Stimulated activated CD8-positive, alpha-beta memory T cell treated with anti-CD3 and anti-CD28 coated beads, Interleukin-12 subunit alpha, Interleukin-12 subunit beta, amount 100 ng/mL, for 24 hours (primary cell): ENCODE results near the gene DDX51.
"Not testable (repeated sequence)": the region's sequence is repeated elsewhere in the genome, so short reads cannot be mapped to it uniquely, and the experiment has no call there.

Source experiments
- DNase-seq: peaks from one replicate; pipeline ENCODE4 v3.0.0-alpha.2; 2020; ENCODE audit errors: extremely low read depth

The DDX51 gene

DNA sequence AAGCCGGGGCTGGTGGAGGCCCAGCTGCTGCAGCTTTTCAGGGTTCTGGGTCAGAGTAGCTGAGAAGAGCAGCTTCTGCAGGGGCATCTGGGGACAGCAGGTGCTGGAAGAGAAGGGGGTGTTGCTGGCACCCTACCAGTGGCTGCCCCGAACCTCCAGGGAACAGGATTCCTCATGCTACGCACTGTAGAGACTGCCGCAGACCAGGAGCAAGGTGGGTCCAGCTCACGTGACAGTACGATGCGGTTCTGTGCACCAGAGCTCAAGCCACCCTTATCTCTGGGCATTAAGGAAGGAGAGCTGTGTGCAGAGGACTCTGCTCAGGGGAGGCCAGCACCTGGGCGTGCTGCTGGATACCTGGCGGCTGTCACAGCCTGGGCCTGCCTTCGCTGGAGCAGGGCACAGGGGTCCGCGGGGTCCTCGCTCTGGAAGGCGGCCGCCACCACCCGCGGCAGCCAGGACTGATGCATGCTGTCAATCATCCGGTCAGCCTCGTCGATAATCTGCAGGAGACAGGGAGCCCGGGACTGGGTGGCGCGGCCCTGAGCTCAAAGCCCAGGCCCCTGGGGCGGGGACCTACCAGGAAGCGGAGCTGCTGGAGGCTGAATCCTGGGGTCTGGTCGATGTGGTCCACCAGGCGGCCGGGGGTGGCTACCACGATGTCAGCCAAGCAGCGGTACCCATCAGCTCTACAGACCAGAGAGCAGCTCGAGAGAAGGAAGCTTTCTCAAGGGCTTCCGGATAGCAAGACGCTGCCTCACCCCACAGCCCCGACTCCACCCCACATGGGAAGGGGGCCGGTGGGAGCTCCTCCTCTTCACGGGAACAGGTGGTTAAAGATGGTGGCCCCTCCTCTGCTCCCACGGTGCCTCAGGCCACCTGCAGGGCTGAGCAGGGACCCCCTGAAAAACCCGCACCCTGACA is 2.9 kb downstream of the DDX51 start:
- DNase-seq, result no peak

DNA sequence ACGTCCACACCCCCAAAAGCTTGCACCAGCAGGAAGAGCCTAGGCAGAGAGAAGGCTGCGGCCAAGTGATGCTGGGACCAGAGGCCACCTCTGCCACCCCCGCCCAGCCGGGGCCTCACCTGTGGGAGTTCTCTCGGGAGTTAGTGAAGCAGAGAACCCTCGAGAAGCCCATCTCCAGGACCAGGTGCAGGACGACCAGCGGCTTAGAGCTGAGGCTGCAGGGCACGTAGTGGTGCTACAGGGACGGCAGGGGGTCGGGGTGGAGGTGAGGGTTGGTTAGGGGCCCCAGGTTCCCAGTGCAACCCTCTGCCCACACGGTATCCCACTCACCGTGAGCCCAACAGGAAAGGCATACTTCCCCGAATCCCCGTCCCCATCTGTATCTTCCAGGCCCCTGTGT is 3.6 kb downstream of the DDX51 start:
- no peak for DNase-seq

DNA sequence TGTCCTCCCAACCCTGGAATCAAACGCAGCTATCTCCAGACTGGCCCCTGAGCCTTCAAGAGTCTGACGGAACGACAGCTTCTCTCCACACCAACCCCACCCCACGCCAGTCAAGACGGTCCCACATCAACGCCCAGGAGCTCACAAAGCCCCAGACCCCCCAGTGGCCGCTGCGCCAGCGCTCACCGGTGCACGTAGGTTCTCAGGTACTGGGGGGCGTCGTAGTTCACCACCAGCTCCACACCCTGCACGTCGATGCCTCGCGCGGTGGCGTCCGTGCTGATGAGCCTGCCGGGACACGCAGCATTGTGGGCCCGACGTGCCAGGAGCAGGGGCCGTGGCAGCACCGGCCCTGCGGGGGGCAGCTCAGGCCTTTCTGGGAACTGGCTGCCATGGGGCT is 4.2 kb downstream of the DDX51 start:
- no peak for DNase-seq

DNA sequence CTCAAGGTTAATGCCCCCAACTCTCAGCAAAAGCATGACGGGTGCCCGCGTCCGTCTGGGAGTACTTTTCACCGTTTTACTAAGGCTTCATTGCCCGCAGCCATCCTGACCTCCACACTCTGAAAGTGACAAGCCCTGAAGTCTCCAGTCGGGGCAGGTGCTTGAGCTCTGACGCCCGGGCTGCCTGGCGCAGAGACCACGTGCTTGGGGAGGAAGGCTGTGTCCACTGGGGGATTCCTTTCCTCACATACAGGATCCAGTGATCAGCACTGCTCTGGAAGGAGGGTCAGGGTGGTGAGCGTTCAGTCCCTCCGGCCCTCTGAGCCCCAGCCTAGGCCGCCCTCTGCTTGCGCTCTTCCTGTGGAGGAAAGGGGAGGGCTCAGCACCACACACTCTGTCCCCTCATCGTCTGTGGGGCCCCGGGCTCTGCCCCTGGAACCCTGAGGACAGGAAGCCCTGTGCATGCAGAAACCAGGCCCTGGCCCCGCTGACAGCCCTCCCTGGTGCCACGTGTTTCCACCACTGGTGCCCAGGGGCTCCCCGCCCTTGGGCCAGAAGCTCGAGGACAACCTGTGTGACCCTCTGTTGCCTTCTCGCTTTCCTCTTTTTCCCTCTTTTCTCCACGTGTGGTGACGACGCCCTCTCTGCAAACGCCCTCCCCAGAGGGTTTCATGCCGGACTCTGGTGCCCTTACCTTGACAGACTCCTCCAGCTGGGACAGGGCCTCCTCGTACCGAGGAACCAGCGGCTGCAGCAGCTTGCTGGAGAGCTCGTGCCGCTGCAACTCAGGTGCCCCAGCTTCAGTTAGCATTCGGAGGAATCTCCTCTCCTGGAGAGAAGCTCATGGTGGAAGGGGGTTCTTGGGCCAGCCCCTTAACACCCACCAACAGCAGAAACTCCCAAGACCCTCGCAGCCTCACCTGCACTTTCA is 4.9 kb downstream of the DDX51 start:
- no peak for DNase-seq

DNA sequence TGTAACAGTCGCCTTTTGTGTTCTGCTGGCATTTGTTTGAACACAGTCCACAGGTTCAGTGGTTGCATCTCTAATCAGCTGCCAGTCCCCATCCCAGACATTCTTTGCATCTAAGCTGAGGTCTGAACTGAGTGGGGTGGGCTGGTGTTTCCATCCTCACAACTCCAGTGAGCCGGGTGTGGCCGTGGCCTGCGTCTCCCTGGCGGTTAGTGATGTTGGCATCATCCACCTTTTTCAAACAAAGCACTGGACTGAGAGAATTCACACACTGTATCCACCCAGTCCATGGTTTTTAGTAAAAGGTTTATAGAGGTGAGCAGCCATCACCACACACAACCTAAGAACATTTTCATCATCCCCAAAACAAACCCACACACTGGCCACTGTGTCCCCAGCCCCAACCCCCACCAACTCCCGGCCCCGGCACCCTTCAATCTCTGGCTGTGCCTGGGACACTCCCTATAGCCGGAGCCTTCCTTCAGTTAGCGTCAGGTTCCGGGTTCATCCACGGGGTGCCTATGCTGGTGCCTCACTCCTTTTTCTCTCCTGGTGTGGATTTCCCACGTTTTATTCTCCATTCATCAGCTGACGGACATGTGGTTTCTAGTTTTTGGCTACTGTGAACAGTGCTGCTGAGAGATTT is 6.5 kb downstream of the DDX51 start:
- no peak for DNase-seq

DNA sequence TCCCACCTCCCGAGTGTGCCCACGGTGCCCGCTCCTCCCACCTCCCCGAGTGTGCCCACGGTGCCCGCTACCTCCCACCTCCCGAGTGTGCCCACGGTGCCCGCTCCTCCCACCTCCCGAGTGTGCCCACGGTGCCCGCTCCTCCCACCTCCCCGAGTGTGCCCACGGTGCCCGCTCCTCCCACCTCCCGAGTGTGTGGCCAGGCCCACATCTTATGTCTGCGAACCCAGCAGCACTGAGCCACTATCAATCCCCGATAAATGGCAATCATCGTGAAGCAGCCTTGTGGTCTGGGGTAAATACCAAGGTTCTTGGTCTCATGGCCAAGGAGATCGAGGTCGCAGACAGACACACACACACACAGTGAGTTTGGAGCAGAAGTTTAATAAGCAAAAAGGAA is 7.9 kb downstream of the DDX51 start:
- DNase-seq, result not testable (repeated sequence)

DNA sequence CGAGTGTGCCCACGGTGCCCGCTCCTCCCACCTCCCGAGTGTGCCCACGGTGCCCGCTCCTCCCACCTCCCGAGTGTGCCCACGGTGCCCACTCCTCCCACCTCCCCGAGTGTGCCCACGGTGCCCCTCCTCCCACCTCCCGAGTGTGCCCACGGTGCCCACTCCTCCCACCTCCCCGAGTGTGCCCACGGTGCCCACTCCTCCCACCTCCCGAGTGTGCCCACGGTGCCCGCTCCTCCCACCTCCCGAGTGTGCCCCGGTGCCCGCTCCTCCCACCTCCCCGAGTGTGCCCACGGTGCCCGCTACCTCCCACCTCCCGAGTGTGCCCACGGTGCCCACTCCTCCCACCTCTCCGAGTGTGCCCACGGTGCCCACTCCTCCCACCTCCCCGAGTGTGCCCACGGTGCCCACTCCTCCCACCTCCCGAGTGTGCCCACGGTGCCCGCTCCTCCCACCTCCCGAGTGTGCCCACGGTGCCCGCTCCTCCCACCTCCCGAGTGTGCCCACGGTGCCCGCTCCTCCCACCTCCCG is 9.4 kb downstream of the DDX51 start:
- DNase-seq, result not testable (repeated sequence)

DNA sequence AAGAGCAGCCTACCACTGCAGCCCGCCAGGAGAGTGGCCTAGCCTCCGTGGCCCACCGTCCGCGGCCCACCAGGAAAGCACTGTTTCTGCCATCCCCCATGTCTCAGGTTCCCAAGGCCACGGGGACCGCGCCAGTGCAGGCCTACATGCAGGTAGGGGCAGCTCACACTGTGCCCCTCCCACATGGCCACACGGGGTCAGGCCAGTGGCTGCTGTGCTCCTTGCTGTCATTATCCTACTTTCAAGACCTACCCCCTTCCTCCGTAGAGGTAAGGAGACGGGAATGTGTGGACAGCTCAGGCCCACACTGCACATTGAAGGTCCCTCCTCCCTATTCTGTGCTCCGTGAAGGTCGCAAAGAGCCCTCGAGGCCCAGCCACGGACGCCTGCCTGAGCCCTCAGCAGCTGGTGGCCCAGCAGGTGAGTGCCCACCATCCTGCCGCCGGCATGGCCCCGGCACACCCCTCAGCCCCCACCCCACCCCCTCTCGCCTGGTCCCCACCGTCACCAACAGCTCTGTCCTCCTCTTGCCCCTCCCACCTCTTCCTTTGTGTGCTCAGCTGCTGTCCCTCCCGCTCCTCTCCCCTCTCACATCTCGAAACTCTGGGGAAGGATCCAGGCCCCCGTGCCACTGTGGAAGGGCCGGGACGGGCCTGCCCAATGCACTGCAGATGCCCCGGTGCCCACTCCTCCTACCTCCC is 10.0 kb downstream of the DDX51 start:
- DNase-seq, result no peak

DNA sequence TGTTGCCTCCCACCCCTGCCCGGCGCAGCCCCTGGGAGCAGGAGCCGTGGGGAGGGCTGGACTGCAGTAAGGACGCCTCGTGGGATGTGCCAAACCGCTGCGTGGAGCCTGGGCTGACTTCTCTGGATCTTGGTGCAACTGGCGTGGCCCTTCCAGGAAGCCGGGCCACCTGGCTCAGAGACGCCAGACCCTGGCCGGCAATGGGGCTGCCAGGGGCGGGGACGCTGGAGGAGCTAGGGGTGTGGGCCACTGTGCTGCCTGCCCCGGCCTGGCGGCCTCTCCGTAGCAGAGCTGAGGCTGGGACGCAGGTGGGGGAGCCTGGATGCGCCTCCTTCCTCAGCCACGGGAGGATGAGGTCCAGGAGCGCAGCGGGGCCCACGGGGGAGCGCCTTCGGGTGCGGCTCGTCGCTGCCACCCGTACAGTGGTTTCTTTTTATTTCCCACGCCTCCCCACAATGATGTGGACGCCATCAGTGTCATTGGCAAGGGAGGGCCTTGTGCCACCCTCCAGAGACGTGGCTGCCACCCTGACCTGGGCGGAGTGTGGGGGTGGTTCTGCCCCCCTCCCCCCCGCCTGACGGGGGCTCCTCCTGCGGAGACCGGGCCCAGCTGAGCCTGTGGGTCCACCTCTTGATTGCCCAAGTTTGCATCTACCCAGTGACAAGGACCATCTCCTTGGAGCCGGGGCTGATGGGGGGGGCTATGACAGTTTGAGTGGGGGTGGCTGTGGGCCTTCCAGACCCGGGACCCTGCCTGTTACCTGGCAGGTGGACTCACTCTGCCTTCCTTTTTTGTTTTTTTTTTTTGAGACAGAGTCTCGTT is 11.3 kb downstream of the DDX51 start:
- no peak for DNase-seq

DNA sequence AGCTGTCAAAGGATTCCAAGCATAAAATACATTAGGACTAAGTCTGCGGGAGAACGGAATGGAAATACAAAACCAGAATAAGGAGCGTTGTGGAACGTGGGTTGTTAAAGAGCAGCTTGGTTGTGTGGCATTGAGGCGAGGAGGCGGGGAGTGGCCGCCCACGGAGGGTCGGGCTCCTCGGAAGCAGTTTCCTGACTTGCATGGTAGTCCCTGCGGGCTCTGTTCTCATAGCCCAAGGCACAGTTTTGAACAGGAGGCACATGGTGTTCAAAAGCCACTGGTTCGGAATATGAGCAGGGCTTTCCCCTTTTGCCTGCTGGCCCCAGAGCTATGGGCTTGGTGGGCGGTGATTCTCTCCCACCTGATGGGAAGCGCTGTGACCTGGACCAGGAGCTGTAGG is 12.2 kb downstream of the DDX51 start:
- no peak for DNase-seq

DNA sequence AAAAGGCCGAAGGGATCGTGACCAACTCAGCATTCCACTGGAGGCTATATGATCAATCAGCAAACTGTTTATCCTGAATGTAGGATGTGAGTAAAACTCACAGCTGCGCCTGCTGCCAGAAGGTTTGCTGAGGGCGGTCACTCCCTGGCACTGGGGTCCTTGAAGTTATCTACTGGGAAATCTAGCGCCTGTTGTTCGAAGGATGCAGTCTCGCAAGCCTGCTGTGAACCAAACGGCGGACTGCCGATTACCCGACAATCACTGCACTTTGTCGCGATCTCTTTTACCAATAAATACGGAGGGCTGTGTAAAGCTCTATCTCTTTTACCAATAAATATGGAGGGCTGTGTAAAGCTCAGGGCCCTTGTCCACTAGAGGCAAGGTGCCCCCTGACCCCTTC is 12.9 kb downstream of the DDX51 start:
- no peak for DNase-seq

DNA sequence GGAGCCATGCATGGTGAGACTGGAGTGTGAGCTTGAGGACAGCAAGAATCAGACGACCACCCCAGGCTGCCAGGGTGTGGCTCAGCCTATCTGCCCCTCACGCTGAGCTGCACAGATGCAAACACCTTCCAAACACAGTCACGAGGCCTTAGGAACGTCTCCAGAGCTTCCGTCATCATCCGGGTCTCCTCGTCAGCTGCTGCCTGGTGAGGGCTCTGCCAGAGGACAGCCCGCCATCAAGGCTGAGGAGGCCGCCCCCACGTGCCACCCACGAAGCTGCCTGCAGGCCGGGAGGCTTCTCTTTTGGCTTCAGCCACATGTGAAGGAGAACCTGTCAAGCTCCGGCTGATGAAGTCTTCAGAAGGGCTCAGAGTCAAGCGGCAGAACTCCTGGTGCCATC is 13.4 kb downstream of the DDX51 start:
- DNase-seq, result no peak

DNA sequence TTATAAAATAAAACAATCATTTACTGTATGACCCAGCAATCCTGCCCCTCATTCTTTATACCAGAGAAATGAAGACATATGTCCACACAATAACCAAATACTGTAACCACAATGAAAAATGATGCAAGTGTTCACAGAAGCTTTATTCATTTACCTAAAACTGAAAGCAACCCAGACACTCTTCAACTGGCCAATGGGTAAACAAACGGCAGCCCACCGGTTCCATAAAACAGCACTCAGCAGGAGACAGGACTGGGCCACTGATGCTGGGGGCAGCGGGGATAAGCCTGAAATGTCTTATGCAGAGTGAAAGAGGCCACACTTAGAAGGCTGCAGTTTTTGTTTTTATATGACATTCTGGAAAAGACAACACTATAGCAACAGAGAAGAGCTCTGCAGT is 15.1 kb downstream of the DDX51 start:
- DNase-seq, result no peak

DNA sequence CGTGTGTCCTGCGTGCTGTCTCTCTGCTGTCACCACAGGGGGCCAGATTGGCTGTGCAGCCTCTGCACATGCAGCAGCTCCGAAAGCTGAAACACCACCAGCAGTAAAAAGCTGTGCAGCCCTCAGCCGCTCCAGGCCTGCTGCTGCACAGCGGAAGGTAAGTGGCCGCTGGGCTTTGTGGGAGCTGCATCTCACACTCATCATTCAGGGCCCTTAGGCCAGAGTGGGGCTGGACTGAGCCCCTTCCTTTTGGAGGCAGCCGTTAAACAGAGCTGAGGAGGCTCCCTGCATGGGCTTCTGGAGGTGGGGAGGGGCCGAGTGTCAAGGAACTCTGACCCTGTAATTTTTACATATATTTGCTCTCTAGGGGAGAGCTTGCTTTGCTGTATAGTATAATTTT is 17.1 kb downstream of the DDX51 start:
- DNase-seq, result no peak

DNA sequence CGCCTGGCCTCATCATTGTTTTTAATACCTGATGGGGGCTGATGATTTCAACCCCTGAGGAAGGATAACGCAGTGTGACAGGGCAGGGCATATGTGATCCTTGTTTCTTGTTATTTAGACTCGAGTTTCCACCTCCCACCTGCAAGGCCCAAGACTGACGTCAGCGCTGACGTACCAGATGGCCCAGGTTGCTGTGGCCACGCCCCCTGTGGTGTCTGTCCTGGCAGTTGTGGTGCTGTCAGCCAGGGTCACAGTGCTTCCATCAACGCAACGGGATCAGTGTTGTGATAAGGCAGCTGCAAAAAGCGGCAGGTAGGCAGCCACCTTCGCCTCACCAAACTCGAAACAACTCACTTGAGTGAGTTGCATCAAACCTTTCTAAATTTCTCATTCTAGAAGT is 18.4 kb downstream of the DDX51 start:
- DNase-seq, result no peak

DNA sequence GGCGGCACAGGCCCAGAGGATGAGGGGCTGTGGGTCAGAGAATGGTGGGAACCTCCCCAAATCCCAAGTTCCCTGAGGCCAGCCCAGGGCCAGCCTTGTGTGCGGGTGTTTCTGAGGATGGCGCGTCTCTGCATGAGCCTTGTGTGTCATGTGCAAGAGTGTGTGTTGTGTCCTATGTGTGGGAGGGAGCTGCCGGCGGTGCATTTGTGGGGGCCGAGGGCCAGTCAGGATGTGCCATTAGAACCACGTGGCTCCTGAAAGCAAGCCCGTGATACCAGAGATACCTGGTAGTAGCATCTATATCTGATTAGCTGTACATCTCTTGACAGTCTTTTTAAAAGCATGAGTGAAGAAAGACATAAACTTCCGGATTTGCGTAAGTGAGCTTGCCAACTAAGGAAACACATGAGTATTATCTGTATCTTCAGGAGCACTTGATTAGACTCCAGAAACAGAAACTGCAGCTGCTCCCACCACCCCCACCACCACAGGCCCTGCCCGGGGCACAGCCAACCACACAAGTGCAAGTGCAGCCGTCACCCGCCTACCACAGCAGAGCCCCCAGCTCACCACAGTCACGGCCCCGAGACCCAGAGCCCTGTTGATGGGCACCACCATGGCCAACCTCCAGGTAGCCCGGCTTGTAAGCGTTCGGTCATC is 19.2 kb downstream of the DDX51 start:
- no peak for DNase-seq

DNA sequence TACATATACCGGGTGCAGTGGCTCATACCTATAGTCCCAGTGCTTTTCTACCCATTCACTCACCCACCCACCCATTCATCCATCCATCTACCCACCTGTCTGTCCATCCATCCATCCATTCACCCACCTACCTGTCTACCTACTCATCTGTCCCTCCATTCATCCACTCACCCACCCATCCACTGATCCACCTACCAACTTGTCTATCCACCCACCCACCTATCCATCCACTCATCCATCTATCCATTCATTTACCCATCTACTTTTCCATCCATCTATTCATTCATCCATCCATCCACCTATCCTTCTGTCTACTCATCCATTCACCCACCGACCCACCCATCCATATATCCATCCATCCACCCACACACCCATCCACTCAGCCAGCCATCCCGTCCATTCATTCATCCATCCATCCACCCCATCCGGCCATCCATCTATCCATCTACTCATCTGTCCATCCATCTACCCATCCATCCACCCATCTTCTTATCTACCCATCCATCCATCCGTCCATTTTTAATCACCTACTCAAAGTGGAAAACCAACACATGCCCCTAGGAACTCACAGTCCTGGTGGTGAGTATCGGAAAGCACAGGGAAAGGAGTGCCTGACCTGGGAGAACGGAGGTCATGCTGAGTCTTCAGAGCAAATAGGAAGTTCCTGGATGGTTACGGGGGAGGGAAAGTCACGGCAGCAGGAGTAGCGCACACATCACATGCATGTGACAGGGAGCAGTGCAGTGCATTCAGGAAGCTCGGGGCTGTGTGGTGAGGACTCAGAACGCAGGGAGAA is 20.0 kb downstream of the DDX51 start:
- no peak for DNase-seq

DNA sequence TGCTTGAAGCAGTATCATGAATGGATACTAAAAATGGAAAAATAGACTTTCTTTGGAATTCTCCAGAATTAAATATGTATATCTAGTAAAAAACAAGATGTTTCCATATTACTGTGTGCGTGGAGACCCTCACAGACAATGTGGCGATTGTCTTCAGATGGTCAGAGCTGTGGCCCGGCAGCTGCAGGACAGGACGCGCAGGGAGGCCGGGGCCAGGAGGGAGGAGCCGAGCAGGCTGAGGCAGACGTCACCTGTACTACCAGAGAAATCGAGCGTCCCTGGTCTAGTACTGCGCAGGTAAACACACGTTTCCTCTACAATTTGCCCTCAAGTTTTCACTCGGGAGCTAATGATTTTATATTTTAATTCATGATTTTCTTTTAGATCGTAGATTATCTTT is 22.8 kb downstream of the DDX51 start:
- no peak for DNase-seq

DNA sequence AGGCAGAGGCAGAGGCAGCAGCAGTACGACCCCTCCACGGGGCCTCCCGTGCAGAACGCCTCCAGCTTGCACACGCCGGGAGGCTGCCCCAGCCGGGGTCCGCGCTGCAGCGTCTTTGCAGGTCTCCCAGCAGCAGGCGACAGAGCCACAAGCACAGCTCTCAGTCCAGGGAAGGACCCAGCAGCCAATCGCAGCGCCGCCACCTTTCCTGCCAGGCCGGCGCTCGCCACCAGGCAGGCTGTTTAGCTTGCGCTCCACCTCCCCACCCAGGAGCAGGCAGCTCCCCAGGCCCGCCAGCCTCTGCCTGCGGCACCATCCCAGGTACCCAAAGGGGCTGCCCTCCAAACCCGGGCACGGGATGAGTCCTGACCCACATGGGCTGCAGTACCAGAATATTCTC is 25.2 kb downstream of the DDX51 start:
- no peak for DNase-seq
